NCI-H2171 (cell line): Measurements from ENCODE around the gene KCNT1.
"Not testable (repeated sequence)": the region's sequence is repeated elsewhere in the genome, so short reads cannot be mapped to it uniquely, and the experiment has no call there.

Source experiments
- DNase-seq: peaks from one replicate; lab custom pipeline; 2025; lab: John Stamatoyannopoulos, UW

The KCNT1 gene

GRCh38 chr9:135672786-135673185 is 29.2 kb upstream of the KCNT1 start:
- not testable (repeated sequence) for DNase-seq

GRCh38 chr9:135673941-135674340 is 28.0 kb upstream of the KCNT1 start:
- DNase-seq, result no peak

DNA sequence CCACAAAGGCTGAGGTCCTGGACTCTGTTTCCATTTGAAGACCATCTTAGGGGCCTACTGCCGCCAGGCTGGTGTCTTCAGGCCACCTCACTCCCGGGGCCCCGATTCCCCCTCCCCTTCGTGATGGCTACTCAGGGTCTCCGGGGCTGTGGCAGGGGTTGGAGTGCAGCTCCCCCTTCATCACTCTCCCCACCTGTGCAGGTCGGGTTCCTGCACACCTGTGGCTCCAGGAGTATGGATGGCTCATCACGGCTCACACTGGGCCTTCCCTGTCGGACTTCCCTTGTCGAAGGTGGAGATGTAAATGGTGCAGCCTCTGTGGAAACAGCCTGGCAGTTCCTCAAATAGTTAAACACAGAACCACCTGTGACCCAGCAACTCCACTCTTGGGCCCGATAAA is 27.0 kb upstream of the KCNT1 start:
- no peak for DNase-seq

GRCh38 chr9:135676891-135677290 is 25.1 kb upstream of the KCNT1 start:
- no peak for DNase-seq

- DNase-seq, result no peak
These were observed 24.3 kb upstream of the KCNT1 start for GRCh38 chr9:135677641-135678168.

DNA sequence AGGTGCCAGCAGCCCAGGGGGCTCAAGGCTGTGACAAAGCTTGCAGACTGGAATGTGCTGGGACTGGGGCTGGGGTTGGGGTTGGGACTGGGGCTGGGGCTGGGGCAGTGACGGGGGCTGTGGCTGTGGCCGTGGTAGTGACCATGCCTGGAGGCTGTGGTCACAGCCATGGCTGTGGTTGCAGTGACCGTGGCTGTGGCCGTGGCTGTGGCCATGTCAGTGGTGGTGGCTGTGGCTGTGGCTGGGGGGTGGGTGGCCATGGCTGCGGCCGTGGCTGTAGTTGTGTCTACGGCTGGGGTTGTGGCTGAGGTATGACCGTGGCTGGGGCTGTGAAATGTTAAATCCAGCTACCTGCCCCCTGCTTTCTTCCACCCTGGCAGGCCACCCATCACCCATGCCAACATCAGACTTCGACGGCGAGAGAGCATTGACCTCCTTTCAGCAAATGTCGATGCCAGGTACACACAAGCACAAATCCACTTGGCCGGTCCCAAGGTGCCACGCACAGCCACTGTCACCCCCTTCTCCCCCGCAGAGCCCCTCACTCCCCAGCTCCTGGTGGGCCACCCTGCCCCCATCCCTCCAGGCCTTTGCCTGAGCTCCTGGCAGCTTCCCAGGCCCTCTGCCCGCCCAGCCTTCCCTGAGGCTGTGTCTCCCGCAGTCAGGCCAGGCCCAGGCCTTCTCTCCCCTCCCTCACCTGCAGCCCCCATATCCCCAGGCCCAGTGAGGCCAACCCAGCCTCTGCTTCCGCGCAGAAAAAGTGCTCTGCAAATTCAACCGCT is 23.6 kb upstream of the KCNT1 start:
- no peak for DNase-seq

DNA sequence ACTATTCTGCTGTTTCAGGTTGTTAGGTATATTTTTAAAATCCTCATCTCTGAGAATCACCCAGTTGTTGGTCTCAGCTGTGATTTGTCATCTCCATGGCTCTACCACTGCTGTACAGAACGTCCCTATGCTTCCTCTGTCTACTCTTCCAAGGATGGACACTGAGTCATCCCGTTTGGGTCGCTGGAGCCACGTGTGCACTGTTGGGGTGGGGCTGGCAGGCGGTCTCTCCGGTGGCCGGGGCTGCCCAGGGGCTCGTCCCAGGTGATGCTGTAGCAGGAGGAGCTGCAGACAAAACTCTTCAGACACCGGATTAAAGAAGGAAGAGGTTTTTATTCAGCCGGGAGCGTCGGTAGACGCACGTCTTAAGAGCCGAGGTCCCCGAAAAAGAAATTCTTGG is 21.9 kb upstream of the KCNT1 start:
- no peak for DNase-seq

GRCh38 chr9:135681161-135681560 is 20.8 kb upstream of the KCNT1 start:
- no peak for DNase-seq

DNA sequence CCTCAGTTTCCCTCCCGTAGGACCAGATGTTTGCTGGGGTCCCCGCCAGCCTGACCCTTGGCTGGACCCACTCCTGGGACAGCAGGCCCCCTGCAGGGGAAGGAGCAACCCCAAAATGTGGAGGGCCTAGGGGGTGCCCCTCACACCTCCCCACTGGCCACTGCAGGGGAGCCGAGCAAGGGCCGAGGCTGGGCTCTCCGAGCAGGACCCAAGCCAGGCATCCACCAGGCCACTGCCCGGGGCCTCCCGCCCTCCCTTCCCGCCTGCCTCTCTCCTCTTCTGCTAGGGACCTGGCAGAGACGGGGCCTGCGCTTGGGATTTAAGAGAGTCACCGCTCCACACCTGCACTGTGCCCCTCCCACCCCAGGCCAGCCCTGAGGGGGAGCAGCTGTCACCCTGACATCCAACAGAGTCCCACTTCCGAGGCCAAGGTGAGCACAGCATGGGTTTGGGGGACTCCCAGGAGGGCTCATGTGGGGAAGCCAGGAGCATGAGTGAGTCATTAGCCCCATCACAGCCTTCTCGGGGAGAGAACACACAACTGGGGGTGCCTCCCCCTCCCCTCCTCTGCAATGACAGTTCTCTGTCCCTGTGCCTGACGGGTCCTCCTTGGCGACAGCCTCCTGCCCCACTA is 18.5 kb upstream of the KCNT1 start:
- DNase-seq, result no peak

- DNase-seq, result no peak
These were observed 17.3 kb upstream of the KCNT1 start for GRCh38 chr9:135684691-135685090.

GRCh38 chr9:135687216-135687615 is 14.8 kb upstream of the KCNT1 start:
- no peak for DNase-seq

- no peak for DNase-seq
These were observed 13.0 kb upstream of the KCNT1 start for GRCh38 chr9:135689011-135689410.

GRCh38 chr9:135690836-135691570 is 11.0 kb upstream of the KCNT1 start:
- no peak for DNase-seq

DNA sequence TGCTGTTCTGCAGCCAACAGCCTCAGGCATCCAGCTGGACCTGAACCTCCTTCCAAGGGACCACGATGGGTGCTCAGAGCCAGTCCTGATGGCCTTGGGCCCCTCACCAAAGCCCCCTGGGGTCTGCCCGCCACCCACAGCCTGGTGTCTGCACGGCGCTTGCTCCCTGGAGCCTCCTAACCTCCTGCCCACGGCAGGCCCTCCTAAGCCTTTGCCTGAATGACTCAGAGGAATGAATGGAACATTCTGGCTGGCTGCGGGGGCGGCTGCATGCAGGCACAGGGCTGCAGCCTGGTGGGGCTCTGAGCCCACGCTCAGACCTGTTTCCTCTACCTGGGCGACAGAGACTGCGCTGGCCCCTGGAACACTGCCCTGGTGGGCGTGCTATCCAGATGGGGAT is 9.6 kb upstream of the KCNT1 start:
- DNase-seq, result no peak

DNA sequence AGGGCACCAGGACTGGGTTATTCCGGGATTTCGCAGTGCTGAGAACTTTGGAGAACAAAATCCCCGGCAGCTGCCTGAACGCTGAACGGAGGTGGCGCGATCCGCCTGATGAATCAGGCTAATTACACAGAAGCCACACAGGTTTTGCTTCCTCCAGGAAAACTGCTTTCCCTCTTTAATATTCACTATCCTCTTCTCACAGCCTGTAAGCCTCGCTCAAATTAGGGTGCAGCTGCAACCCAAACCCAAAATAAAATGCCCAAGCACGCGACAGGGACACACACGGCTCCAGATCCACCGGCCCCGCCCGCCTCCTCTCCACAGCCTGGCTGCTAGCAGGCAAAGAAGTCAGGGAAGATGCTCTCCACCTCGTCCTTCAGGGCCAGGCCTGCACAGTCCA is 8.7 kb upstream of the KCNT1 start:
- DNase-seq, result no peak

DNA sequence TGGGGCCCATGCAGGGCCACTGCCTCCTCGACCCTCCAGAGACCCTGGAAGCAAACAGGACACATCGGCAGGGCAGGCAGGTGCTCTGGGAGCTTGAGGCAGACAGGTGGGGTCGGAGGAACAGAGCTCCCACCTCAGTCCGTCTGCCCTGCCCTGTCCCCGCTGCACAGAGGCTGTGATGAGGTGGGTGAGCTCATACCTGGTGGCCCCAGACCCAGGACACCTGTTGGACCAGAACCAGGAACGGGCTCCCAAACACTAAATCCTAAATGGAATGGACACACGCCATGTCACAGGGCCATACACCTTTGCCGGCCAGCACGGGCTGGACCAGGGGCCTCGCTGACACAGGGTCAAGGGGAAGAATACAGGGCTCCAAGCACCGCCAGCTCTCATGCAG is 8.2 kb upstream of the KCNT1 start:
- DNase-seq, result no peak

- no peak for DNase-seq
These were observed 7.6 kb upstream of the KCNT1 start for GRCh38 chr9:135694414-135694813.

DNA sequence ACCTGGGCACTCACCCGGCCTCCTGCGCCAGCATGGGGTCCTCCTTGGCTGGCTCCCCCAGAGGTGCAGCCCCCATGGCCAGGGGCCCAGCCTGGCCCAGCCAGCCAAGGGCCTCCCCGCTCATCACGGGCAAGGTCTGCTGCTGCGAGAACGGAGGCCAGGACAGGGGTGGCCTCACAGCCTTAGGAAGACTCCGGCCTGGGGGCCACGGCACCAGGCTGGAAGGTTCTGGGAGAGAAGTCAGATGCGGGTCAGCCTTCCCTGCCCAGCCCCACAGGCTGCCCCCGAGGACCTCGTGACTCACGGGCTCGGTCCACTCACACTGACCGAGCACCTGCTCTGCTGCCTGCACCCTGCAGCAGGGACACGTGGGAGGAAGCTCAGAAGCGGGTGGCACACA is 6.9 kb upstream of the KCNT1 start:
- DNase-seq, result no peak

- DNase-seq, result no peak
These were observed 6.3 kb upstream of the KCNT1 start for GRCh38 chr9:135695642-135696041.

DNA sequence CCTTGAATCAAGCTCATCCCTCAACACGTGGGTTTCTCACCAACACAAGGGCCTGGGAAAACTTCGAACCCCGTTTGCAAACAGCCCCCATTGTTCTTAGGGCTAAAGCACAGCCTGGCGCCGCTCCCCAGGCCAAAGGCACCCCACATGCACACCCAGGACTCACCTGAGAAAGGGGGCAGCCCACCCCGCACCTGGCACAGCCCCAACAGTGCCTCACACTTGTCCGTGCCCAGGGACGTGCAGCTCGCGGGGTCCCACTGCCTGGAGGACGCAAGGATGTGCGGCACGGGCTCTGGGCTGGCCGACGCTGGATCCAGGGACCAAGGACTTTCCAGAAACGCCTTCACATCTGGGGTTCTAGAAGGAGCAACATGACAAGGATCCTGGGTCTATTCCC is 5.5 kb upstream of the KCNT1 start:
- DNase-seq, result no peak

DNA sequence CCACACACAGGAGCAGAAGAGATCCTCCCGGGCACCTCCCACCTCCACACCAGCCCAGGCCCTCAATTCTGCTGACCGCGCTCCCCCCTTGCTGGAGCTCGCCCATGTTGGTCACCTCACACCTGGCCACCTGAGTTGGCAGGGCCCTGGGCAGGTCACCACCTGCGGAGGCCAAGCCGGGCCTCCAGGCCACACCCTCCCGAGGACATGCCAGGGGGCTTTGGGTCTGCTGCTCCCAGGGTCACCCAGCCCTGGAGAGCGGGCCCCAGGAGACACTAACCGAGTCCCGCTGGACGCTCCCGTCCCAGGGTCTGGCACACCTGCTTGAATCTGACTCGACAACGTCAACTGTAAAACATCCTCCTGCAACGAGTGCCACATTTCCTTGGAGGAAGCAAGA is 4.8 kb upstream of the KCNT1 start:
- no peak for DNase-seq

DNA sequence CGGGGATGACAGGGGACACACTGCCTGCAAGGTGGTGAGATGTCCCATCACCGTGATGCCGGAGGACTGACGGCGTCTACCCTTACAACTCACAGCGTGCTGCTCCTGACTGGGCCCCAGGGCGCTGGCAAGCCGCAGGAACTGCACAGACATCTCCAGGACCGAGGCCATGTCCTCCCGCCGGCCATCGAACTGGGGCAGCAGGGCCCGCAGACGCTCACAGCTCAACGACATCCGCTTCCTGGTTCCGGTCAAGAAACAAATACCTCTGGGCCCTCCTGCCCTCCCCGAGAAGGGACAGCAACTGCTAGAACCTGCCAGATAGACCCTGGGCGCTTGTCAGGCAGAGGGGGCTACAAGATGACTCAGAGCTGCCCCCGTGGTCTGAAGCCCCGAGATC is 3.7 kb upstream of the KCNT1 start:
- DNase-seq, result no peak

DNA sequence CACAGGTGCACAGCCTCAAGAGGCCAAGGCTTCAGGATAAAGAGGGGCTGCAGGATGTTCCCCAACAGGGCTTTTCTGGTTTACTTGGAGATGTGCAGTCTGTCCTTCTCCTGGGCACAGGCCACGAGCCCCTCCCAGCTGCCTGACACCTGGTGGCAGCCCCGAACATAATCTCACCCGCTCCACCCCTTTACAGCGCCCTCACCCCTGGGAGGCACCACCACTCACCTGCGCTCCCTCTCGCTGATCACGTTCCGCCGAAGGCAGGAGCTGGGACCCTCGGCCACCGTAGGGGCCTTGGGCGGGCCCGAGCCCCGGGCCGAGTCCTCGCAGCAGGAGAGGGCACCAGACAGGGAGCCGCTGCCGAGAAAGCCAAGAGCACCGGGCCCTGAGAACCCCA is 3.2 kb upstream of the KCNT1 start:
- DNase-seq, result no peak
